Rectal smooth muscle tissue (tissue), 1 donor: ENCODE measurements around the gene CAPZA3.

Source experiments
- H3K27ac ChIP-seq: one replicate; pipeline ENCODE4 v1.7.0; 2013; ENCODE audit warnings: low read depth, low read length, inconsistent platforms
- H3K27me3 ChIP-seq: one replicate; pipeline ENCODE4 v1.7.0; 2013; ENCODE audit warnings: low read length; ENCODE audit not compliant: control insufficient read depth, insufficient read depth
- H3K36me3 ChIP-seq: one replicate; pipeline ENCODE4 v1.7.0; 2013; ENCODE audit warnings: low read length; ENCODE audit not compliant: control insufficient read depth, insufficient read depth
- H3K4me1 ChIP-seq: one replicate; pipeline ENCODE4 v1.7.0; 2013; ENCODE audit warnings: low read length; ENCODE audit not compliant: control insufficient read depth, insufficient read depth
- H3K4me3 ChIP-seq: one replicate; pipeline ENCODE4 v1.7.0; 2013; ENCODE audit warnings: low read length
- H3K9ac ChIP-seq: one replicate; pipeline ENCODE4 v1.7.0; 2013; ENCODE audit warnings: low read length

Gene CAPZA3

GRCh38 chr12:18720690-18721089 is 17.2 kb upstream of the CAPZA3 start:
- Histone ChIP-seq H3K27me3 (no peaks in the 10 kb centered on the region), H3K4me1 (no peaks in the 10 kb centered on the region), H3K9ac (no peak overlapping the region), H3K4me3 (no peak overlapping the region), H3K36me3 (no peaks in the 10 kb centered on the region), H3K27ac (no peak overlapping the region)

GRCh38 chr12:18721452-18721851 is 16.5 kb upstream of the CAPZA3 start:
- H3K4me1 ChIP-seq: no peaks in the 10 kb centered on the region
- H3K9ac ChIP-seq: no peak overlapping the region
- no peaks in the 10 kb centered on the region for H3K27me3 ChIP-seq
- H3K27ac ChIP-seq: no peak overlapping the region
- H3K36me3 ChIP-seq: no peaks in the 10 kb centered on the region
- no peak overlapping the region for H3K4me3 ChIP-seq

DNA sequence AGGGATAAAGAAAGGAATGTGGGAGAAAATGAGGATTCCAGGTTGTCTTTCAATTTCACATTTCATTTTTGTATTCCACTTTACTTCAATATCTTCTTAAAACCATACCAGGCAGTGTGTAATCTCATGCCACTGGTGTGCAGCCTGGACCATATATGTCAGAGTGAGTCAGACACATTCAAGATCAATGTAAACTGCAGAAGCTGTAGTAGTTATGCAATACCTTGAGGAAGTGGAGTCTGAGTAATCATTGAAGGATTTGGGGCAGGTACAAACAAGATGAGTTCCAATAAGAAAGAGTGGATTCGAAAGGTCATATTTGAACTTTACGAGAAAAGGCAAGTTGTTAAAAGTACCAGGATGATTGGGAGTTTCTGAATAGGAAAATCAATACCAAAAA is 14.2 kb upstream of the CAPZA3 start:
- H3K9ac ChIP-seq: no peak overlapping the region
- H3K4me3 ChIP-seq: no peak overlapping the region
- H3K27ac ChIP-seq: no peak overlapping the region
- H3K36me3 ChIP-seq: no peaks in the 10 kb centered on the region
- H3K27me3 ChIP-seq: no peaks in the 10 kb centered on the region
- no peaks in the 10 kb centered on the region for H3K4me1 ChIP-seq

- H3K4me1 ChIP-seq: no peaks in the 10 kb centered on the region
- H3K4me3 ChIP-seq: no peak overlapping the region
- H3K27me3 ChIP-seq: no peaks in the 10 kb centered on the region
- no peaks in the 10 kb centered on the region for H3K36me3 ChIP-seq
- H3K27ac ChIP-seq: no peak overlapping the region
- no peak overlapping the region for H3K9ac ChIP-seq
These were observed 6.8 kb upstream of the CAPZA3 start for GRCh38 chr12:18731156-18731555.

DNA sequence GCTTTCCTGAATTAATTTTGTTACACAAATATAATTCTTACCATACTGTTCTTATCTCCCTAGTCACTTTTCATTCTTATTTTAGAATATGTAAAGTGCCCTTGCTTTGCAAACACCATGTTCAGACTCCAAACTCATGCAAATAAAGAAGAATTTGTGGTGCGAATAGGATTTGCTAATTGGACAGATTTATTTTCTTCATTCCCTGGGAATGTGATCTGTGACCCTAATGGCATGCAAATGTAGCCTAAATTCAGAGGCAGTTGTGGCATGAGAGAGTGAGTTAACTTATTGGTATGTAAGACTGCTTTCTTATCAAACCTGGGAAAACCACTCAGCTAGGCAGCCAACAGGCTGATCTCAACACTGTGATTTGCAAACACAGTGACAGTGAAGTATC is 10.0 kb downstream of the CAPZA3 start:
- no peak overlapping the region for H3K27ac ChIP-seq
- no peaks in the 10 kb centered on the region for H3K27me3 ChIP-seq
- no peaks in the 10 kb centered on the region for H3K4me1 ChIP-seq
- no peak overlapping the region for H3K4me3 ChIP-seq
- no peaks in the 10 kb centered on the region for H3K36me3 ChIP-seq
- H3K9ac ChIP-seq: no peak overlapping the region

- no peaks in the 10 kb centered on the region for H3K4me1 ChIP-seq
These were observed 11.6 kb downstream of the CAPZA3 start for GRCh38 chr12:18749386-18749957.

GRCh38 chr12:18750085-18750484 is 12.2 kb downstream of the CAPZA3 start:
- H3K27ac ChIP-seq: no peak overlapping the region
- no peaks in the 10 kb centered on the region for H3K27me3 ChIP-seq
- H3K4me1 ChIP-seq: no peaks in the 10 kb centered on the region
- no peak overlapping the region for H3K4me3 ChIP-seq
- no peaks in the 10 kb centered on the region for H3K36me3 ChIP-seq
- no peak overlapping the region for H3K9ac ChIP-seq

More at GRCh38 chr12:18749386-18749957, 11.6 kb downstream of the CAPZA3 start:
- Histone ChIP-seq H3K27ac (no peak overlapping the region), H3K9ac (no peak overlapping the region), H3K36me3 (no peaks in the 10 kb centered on the region), H3K27me3 (no peaks in the 10 kb centered on the region), H3K4me3 (no peak overlapping the region)

GRCh38 chr12:18751866-18752265 is 13.9 kb downstream of the CAPZA3 start:
- no peak overlapping the region for H3K9ac ChIP-seq
- no peaks in the 10 kb centered on the region for H3K27me3 ChIP-seq
- H3K36me3 ChIP-seq: no peaks in the 10 kb centered on the region
- H3K27ac ChIP-seq: no peak overlapping the region
- H3K4me1 ChIP-seq: no peaks in the 10 kb centered on the region
- H3K4me3 ChIP-seq: no peak overlapping the region

- H3K27ac ChIP-seq: no peak overlapping the region
- H3K9ac ChIP-seq: no peak overlapping the region
- no peak overlapping the region for H3K4me3 ChIP-seq
- H3K27me3 ChIP-seq: no peaks in the 10 kb centered on the region
- no peaks in the 10 kb centered on the region for H3K4me1 ChIP-seq
- no peaks in the 10 kb centered on the region for H3K36me3 ChIP-seq
These were observed 14.5 kb downstream of the CAPZA3 start for GRCh38 chr12:18752280-18752920.

DNA sequence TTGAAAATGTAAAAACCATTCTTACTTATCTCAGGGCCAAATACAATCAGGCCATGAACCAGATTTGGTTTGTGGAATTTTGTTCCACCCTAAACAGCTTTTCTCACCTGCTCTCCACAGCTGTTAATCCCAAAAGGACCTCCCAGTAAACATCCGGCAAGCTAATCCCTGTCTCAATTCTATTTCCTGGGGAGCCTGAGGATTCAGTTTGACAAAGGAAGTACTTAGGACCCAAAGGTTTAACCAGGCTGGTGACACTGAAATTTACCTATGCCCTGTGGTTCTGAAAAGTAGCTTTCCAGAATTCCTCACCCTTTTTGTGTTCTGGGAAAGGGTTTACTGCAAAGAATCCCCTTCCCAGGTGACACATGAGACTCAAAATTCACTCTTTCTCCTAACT is 15.0 kb downstream of the CAPZA3 start:
- Histone ChIP-seq H3K9ac (no peak overlapping the region), H3K27me3 (no peaks in the 10 kb centered on the region), H3K27ac (no peak overlapping the region), H3K36me3 (no peaks in the 10 kb centered on the region), H3K4me1 (no peaks in the 10 kb centered on the region), H3K4me3 (no peak overlapping the region)

DNA sequence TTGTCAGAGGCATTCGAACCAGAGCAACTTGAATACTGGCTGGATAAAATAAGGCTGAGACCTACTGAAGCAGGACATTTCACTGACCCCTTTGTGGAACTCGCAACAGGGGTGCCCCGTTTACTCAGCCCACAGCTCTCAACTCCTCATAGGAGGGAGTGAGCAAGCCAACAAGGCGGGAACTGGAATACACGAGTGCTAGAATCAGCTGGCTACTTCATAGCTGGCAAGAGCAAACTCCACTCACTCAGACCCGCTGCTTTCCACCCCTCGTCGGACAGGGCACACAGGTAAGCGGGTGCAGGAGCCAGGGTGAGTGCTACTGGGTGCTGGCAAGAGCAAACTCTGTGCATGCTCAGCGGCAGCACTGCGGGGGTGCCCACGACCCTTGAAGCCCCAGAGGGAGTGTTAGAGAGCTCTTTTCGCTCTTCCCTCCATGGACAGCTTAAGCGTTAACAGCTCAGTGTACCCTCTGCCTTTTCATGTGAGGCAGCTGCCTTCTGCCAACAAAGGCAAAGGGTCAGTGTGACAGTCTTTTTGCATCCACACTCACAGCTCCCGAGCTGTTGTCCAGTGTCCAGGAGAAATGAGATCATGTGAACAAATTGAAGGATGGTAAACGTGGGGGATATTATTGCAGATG is 15.7 kb downstream of the CAPZA3 start:
- no peak overlapping the region for H3K27ac ChIP-seq
- H3K4me3 ChIP-seq: no peak overlapping the region
- H3K9ac ChIP-seq: no peak overlapping the region
- H3K36me3 ChIP-seq: no peaks in the 10 kb centered on the region
- H3K4me1 ChIP-seq: no peaks in the 10 kb centered on the region
- H3K27me3 ChIP-seq: no peaks in the 10 kb centered on the region

- Histone ChIP-seq H3K9ac (no peak overlapping the region), H3K4me1 (no peaks in the 10 kb centered on the region), H3K4me3 (no peak overlapping the region), H3K36me3 (no peaks in the 10 kb centered on the region), H3K27me3 (no peaks in the 10 kb centered on the region), H3K27ac (no peak overlapping the region)
These were observed 16.3 kb downstream of the CAPZA3 start for GRCh38 chr12:18754124-18754707.
